ENCODE data around the gene OTOA. TPM values are rescaled to one million over a fixed set of nuclear protein-coding genes. Genes with fewer than 3 reads are reported as not detected.

Gene OTOA
- total RNA-seq, 1 experiment from 2014 or later, result 0.11 TPM

- H3K23me2 ChIP-seq (ENCODE audit: insufficient read length, low read depth, low read length, poor library complexity, severe bottlenecking), result no peaks in the 10 kb centered on the region
- no peak overlapping the region for H4K91ac ChIP-seq (ENCODE audit: insufficient read length, low read depth, low read length)
- no peak overlapping the region for H3K4ac ChIP-seq (ENCODE audit: low read depth, low read length)
- no peaks in the 10 kb centered on the region for H3K27me3 ChIP-seq (ENCODE audit: insufficient read depth, low read length)
- H3K4me1 ChIP-seq (ENCODE audit: insufficient read depth, low read length), result no peaks in the 10 kb centered on the region
- no peak overlapping the region for H3T11ph ChIP-seq (ENCODE audit: low read length)
- peaks cover 3 to 4% of the 10 kb centered on the region in 2 experiments; a peak in 3 of 5 replicates for H3K9me3 Mint-ChIP-seq
- H4K5ac ChIP-seq (ENCODE audit: insufficient read length, low read depth, low read length), result no peak overlapping the region
- H4K20me1 ChIP-seq (ENCODE audit: control insufficient read depth, insufficient read depth, insufficient read length), result no peaks in the 10 kb centered on the region
- H3K27ac ChIP-seq (ENCODE audit: insufficient read length, low read depth, low read length), result no peak overlapping the region
- no peak overlapping the region for H4K8ac ChIP-seq (replicated peaks; ENCODE audit: insufficient read length, low read depth, low read length)
- no peak overlapping the region for H3K4me2 ChIP-seq (ENCODE audit: insufficient read depth, insufficient read length, low read length)
- H3K79me2 ChIP-seq (ENCODE audit: insufficient read depth, low read length), result no peaks in the 10 kb centered on the region
- H2BK15ac ChIP-seq (ENCODE audit: low read depth, low read length), result no peak overlapping the region
- peaks cover 3% of the 10 kb centered on the region for H3K79me1 ChIP-seq (ENCODE audit: insufficient read depth, low read depth, low read length, poor library complexity, severe bottlenecking)
- H3K18ac ChIP-seq (ENCODE audit: insufficient read length, low read depth, low read length), result no peak overlapping the region
- TF ChIP-seq CTCF (conservative IDR thresholded peaks at IDR 0.05), result no peak
- WGBS (ENCODE audit: extremely low coverage, insufficient read length, low lambda C conversion rate), result no CpG with 5 or more reads among the region's 1 CpG
- no peak overlapping the region for H3K14ac ChIP-seq (ENCODE audit: insufficient read depth, low read length)
- H3K56ac ChIP-seq (ENCODE audit: insufficient read length, low read depth, low read length), result no peak overlapping the region
- H3K4me3 Mint-ChIP-seq, result no peak overlapping the region
- H3K23ac ChIP-seq (ENCODE audit: insufficient read length, low read depth, low read length), result no peak overlapping the region
- no peak overlapping the region for H2AFZ ChIP-seq (ENCODE audit: low read length)
- no peak overlapping the region for H2BK12ac ChIP-seq (ENCODE audit: insufficient read length, low read depth, low read length)
- no peak overlapping the region for H2BK120ac ChIP-seq (ENCODE audit: low read depth, low read length, poor library complexity, severe bottlenecking)
- H3K36me3 Mint-ChIP-seq (ENCODE audit: insufficient read depth in 1 of 3, low read depth in 3 of 3), result peaks cover 35 to 74% (median 56%) of the 10 kb centered on the region in 3 experiments
- no peak overlapping the region for H2BK20ac ChIP-seq (ENCODE audit: low read depth, low read length, poor library complexity, severe bottlenecking)
- H3K9ac ChIP-seq (ENCODE audit: extremely low read depth, insufficient read length, low read length), result no peak overlapping the region
- no peaks in the 10 kb centered on the region for H3K27me3 Mint-ChIP-seq (ENCODE audit: low read depth)
- no peak for DNase-seq
- no peak overlapping the region for H2AK5ac ChIP-seq (ENCODE audit: insufficient read length, low read length)
- H3K9me3 ChIP-seq (ENCODE audit: control insufficient read depth, low read depth, low read length), result no peaks in the 10 kb centered on the region
- no peaks in the 10 kb centered on the region for H3K4me1 Mint-ChIP-seq
- no peak overlapping the region for H3K27ac Mint-ChIP-seq
- H2BK5ac ChIP-seq (ENCODE audit: insufficient read length, low read length), result no peak overlapping the region
Observed at GRCh38 chr16:21622545-21622944, 41.2 kb upstream of the OTOA start.

Data from H9 (cell line).